H9 (cell line): ENCODE measurements around the gene FLRT2. TPM values are rescaled to one million over a fixed set of nuclear protein-coding genes. Genes with fewer than 3 reads are reported as not detected.

Source experiments
- DNase-seq: peaks from one replicate; pipeline ENCODE4 v3.0.0-alpha.2; 2017
- H2AFZ ChIP-seq: one replicate; pipeline ENCODE4 v1.6.1; 2013; ENCODE audit warnings: mild to moderate bottlenecking, low read length, control low read depth, moderate library complexity
- H2AK5ac ChIP-seq: 2 replicates; pipeline ENCODE4 v1.6.1; 2013; ENCODE audit warnings: low read length, control low read depth, mixed read lengths; ENCODE audit not compliant: insufficient read length
- H2BK120ac ChIP-seq: one replicate; pipeline ENCODE4 v1.6.1; 2013; ENCODE audit warnings: low read depth, mild to moderate bottlenecking, low read length, control low read depth, inconsistent platforms; ENCODE audit not compliant: poor library complexity, severe bottlenecking
- H2BK12ac ChIP-seq: 2 replicates; pipeline ENCODE4 v1.6.1; 2013; ENCODE audit warnings: low read length, control low read depth, mixed read lengths, low read depth; ENCODE audit not compliant: insufficient read length
- H2BK15ac ChIP-seq: 2 replicates; pipeline ENCODE4 v1.6.1; 2013; ENCODE audit warnings: low read depth, low read length, control low read depth
- H2BK20ac ChIP-seq: one replicate; pipeline ENCODE4 v1.6.1; 2013; ENCODE audit warnings: low read depth, mild to moderate bottlenecking, low read length, control low read depth, inconsistent platforms; ENCODE audit not compliant: poor library complexity, severe bottlenecking
- H2BK5ac ChIP-seq: 2 replicates; pipeline ENCODE4 v1.6.1; 2013; ENCODE audit warnings: low read length, control low read depth, mixed read lengths; ENCODE audit not compliant: insufficient read length
- H3K14ac ChIP-seq: 2 replicates; pipeline ENCODE4 v1.6.1; 2013; ENCODE audit warnings: low read length, control low read depth; ENCODE audit not compliant: insufficient read depth
- H3K18ac ChIP-seq: 2 replicates; pipeline ENCODE4 v1.6.1; 2013; ENCODE audit warnings: low read depth, mild to moderate bottlenecking, mixed read lengths, low read length, control low read depth; ENCODE audit not compliant: insufficient read length
- H3K23ac ChIP-seq: 2 replicates; pipeline ENCODE4 v1.6.1; 2013; ENCODE audit warnings: low read length, control low read depth, mixed read lengths, low read depth; ENCODE audit not compliant: insufficient read length
- H3K23me2 ChIP-seq: 2 replicates; pipeline ENCODE4 v1.6.1; 2013; ENCODE audit warnings: low read depth, mild to moderate bottlenecking, mixed read lengths, low read length, control low read depth; ENCODE audit not compliant: insufficient read length, poor library complexity, severe bottlenecking
- H3K27ac ChIP-seq: 2 replicates; pipeline ENCODE4 v1.5.1; 2013; ENCODE audit warnings: low read length, control low read depth, mixed read lengths, low read depth; ENCODE audit not compliant: insufficient read length
- H3K27me3 ChIP-seq: 2 replicates; pipeline ENCODE4 v1.6.1; 2013; ENCODE audit warnings: low read length, control low read depth, inconsistent platforms; ENCODE audit not compliant: insufficient read depth
- H3K4ac ChIP-seq: 2 replicates; pipeline ENCODE4 v1.6.1; 2013; ENCODE audit warnings: low read depth, mild to moderate bottlenecking, control low read depth, inconsistent platforms, low read length, moderate library complexity
- H3K4me1 ChIP-seq: 2 replicates; pipeline ENCODE4 v1.6.1; 2013; ENCODE audit warnings: low read length, control low read depth, inconsistent platforms; ENCODE audit not compliant: insufficient read depth
- H3K4me2 ChIP-seq: 2 replicates; pipeline ENCODE4 v1.6.1; 2013; ENCODE audit warnings: low read length, control low read depth, mixed read lengths; ENCODE audit not compliant: insufficient read length, insufficient read depth
- H3K56ac ChIP-seq: 2 replicates; pipeline ENCODE4 v1.6.1; 2013; ENCODE audit warnings: low read depth, mild to moderate bottlenecking, mixed read lengths, low read length, control low read depth; ENCODE audit not compliant: insufficient read length
- H3K79me1 ChIP-seq: 2 replicates; pipeline ENCODE4 v1.6.1; 2013; ENCODE audit warnings: low read depth, mild to moderate bottlenecking, moderate library complexity, low read length, control low read depth, inconsistent platforms; ENCODE audit not compliant: insufficient read depth, poor library complexity, severe bottlenecking
- H3K79me2 ChIP-seq: 2 replicates; pipeline ENCODE4 v1.6.1; 2013; ENCODE audit warnings: low read length, control low read depth, inconsistent platforms; ENCODE audit not compliant: insufficient read depth
- H3K9ac ChIP-seq: 2 replicates; pipeline ENCODE4 v1.6.1; 2013; ENCODE audit warnings: low read length, control low read depth, mixed read lengths; ENCODE audit not compliant: insufficient read length; ENCODE audit errors: extremely low read depth
- H3K9me3 ChIP-seq: one replicate; pipeline ENCODE4 v1.6.1; 2013; ENCODE audit warnings: low read depth, low read length, inconsistent platforms; ENCODE audit not compliant: control insufficient read depth
- H3T11ph ChIP-seq: one replicate; pipeline ENCODE4 v1.6.1; 2013; ENCODE audit warnings: mild to moderate bottlenecking, low read length, control low read depth, inconsistent platforms
- H4K20me1 ChIP-seq: one replicate; pipeline ENCODE4 v1.6.1; 2013; ENCODE audit not compliant: control insufficient read depth, insufficient read length, insufficient read depth
- H4K5ac ChIP-seq: 2 replicates; pipeline ENCODE4 v1.6.1; 2013; ENCODE audit warnings: low read depth, mild to moderate bottlenecking, mixed read lengths, low read length, control low read depth; ENCODE audit not compliant: insufficient read length
- H4K8ac ChIP-seq: replicated peaks from 2 replicates; pipeline ENCODE4 v1.6.1; 2013; ENCODE audit warnings: low read length, control low read depth, mixed read lengths, low read depth; ENCODE audit not compliant: insufficient read length
- H4K91ac ChIP-seq: 2 replicates; pipeline ENCODE4 v1.6.1; 2013; ENCODE audit warnings: low read depth, mild to moderate bottlenecking, moderate library complexity, mixed read lengths, low read length, control low read depth; ENCODE audit not compliant: insufficient read length
- H3K27ac Mint-ChIP-seq, 3 experiments: 2 replicates in 2 of 3; 3 replicates in 1 of 3; pipeline ENCODE4 v1.8.0; 2020 to 2021; ENCODE audit warnings: mixed read lengths in 3 of 3, mild to moderate bottlenecking in 1 of 3, moderate library complexity in 1 of 3
- H3K27me3 Mint-ChIP-seq: 2 replicates; pipeline ENCODE4 v1.8.0; 2021; ENCODE audit warnings: low read depth, mild to moderate bottlenecking, moderate library complexity, mixed read lengths
- H3K36me3 Mint-ChIP-seq, 3 experiments: 2 replicates in 2 of 3; 3 replicates in 1 of 3; pipeline ENCODE4 v1.8.0; 2020 to 2021; ENCODE audit warnings: low read depth in 3 of 3, mixed read lengths in 3 of 3; ENCODE audit not compliant: insufficient read depth in 1 of 3
- H3K4me1 Mint-ChIP-seq, 2 experiments: 2 replicates each; pipeline ENCODE4 v1.8.0; 2020; ENCODE audit warnings: mixed read lengths in 2 of 2
- H3K4me3 Mint-ChIP-seq, 2 experiments: 2 replicates in 1 of 2; 3 replicates in 1 of 2; pipeline ENCODE4 v1.8.0; 2020 to 2021; ENCODE audit warnings: mild to moderate bottlenecking in 2 of 2, mixed read lengths in 2 of 2, moderate library complexity in 1 of 2
- H3K9me3 Mint-ChIP-seq, 2 experiments: 2 replicates in 1 of 2; 3 replicates in 1 of 2; pipeline ENCODE4 v1.8.0; 2020; ENCODE audit warnings: mild to moderate bottlenecking in 2 of 2, mixed read lengths in 2 of 2, moderate library complexity in 1 of 2
- CTCF ChIP-seq: fragments of 200-600 bp; sonication (generic); conservative IDR thresholded peaks from 3 replicates; pipeline ENCODE4 v1.8.0; 2021; ENCODE audit warnings: antibody characterized with exemption, mild to moderate bottlenecking
- WGBS: extraction: QIAGEN DNeasy Blood & Tissue Kit; methylation state at CpG from one replicate; pipeline ENCODE4 v1.1.7; 2013; ENCODE audit warnings: missing lambda C conversion rate, low lambda C conversion rate, mixed read lengths; ENCODE audit not compliant: insufficient read length; ENCODE audit errors: extremely low coverage; 5-methylcytosine and 5-hydroxymethylcytosine counted together
- total RNA-seq: library from RNA; stranded (reverse); gene quantifications from 2 replicates; pipeline ENCODE4 v1.2.1, GENCODE V29; 2021

FLRT2 gene
- total RNA-seq, 1 experiment from 2014 or later: 3.3 TPM

GRCh38 chr14:85576848-85577542 is 47.1 kb downstream of the FLRT2 start:
- H3K27ac ChIP-seq: no peak overlapping the region
- H3K27me3 Mint-ChIP-seq: no peaks in the 10 kb centered on the region
- no peak overlapping the region for H3K4me2 ChIP-seq

More at GRCh38 chr14:85576848-85577542, 47.1 kb downstream of the FLRT2 start:
- Histone ChIP-seq H4K91ac (no peak overlapping the region), H2BK120ac (no peak overlapping the region), H3K9ac (no peak overlapping the region), H3K56ac (no peak overlapping the region), H3K4ac (no peak overlapping the region), H2AFZ (no peak overlapping the region), H3K4me1 (peaks cover 3% of the 10 kb centered on the region; the same call in 1 of the 2 replicates), H3T11ph (no peak overlapping the region), H2BK15ac (no peak overlapping the region), H4K5ac (no peak overlapping the region), H2AK5ac (no peak overlapping the region), H3K79me1 (no peaks in the 10 kb centered on the region), H3K18ac (no peak overlapping the region), H3K23me2 (no peaks in the 10 kb centered on the region), H4K20me1 (no peaks in the 10 kb centered on the region), H3K14ac (no peak overlapping the region; the same call in 1 of the 2 replicates), H2BK5ac (no peak overlapping the region), H2BK12ac (no peak overlapping the region), H3K27me3 (no peaks in the 10 kb centered on the region), H4K8ac (no peak overlapping the region), H3K79me2 (no peaks in the 10 kb centered on the region), H3K9me3 (no peaks in the 10 kb centered on the region), H2BK20ac (no peak overlapping the region), H3K23ac (no peak overlapping the region)
- Mint-ChIP-seq H3K4me1 (peaks cover 41 to 43% of the 10 kb centered on the region in 2 experiments), H3K27ac (peak overlapping the region in 1 of 3 experiments; percentile 65; a peak in 1 of 7 replicates), H3K36me3 (no peaks in the 10 kb centered on the region), H3K9me3 (no peaks in the 10 kb centered on the region), H3K4me3 (no peak overlapping the region)
- no peak for TF ChIP-seq CTCF
- DNase-seq: no peak
- no CpG with 5 or more reads among the region's 5 CpGs for WGBS
